ENCODE measurements around the gene PKNOX1.
"Not testable (repeated sequence)": the region's sequence is repeated elsewhere in the genome, so short reads cannot be mapped to it uniquely, and the experiment has no call there.

The PKNOX1 gene

DNA sequence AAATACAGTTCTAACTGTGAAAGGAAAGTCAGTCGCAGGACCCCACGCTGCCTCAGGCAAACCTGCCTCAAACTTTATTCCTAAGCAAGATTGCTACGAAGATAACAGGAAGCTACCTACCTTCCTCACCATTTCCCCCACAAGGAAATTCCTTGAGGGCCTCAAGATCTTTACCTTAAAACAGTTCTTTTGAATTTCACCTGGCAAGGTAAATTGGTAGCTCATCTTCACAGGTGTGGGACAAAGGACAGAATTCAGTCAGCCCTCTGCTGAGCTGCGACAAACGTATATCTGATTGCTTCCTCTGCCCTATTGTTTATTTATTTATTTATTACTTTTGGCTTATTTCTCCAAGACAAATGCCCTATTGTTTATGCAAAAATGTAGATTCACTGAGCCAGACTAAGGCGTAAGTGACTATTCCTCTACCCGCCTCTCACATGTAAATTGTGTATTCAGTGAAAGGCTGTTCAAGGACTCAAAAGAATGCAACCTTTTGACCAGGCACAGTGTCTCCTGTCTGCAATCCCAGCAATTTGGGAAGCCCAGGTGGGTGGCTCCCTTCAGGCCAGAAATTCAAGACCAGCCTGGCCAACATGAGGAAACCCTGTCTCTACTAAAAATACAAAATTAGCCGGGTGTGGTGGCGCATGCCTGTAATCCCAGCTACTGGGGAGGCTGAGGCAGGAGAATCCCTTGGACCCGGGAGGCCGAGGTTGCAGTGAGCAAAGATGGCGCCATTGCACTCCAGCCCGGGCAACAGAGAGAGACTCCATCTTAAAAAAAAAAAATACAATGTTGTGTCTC is 17.3 kb upstream of the PKNOX1 start:
- DNase-seq: no peak

DNA sequence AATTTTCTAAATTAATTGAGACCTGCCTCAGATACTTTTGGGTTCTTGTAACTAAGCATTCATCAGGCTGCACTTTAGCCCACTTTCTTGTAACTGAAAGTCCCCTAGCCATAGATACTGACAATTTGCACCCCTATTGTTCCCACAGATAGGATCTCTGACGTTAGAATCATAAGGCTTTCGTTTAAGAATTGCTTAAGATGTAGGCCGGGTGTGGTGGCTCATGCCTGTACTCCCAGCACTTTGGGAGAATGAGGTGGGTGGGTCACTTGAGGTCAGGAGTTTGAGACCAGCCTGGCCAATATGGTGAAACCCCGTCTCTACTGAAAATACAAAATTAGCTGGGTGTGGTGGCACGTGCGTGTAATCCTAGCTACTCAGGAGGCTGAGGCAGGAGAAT is 16.2 kb upstream of the PKNOX1 start:
- DNase-seq: not testable (repeated sequence)

DNA sequence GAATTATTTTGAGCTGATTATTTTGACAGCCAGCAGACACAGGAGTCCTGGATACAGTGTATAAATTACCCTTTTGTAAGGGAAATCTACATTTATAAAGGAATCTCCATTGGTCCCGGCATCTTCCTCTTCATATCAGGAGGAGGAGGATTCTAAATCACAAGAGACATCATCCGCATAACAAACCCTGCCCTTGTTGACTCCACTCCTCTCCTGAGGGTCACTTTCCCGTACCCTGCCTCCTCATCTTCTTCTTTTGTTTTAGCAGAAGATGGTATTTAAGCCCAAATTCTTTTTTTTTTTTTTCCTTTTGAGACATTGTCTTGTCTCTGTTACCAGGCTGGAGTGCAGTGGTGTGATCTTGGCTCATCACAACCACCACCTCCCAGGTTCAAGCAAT is 14.6 kb upstream of the PKNOX1 start:
- no peak for DNase-seq

DNA sequence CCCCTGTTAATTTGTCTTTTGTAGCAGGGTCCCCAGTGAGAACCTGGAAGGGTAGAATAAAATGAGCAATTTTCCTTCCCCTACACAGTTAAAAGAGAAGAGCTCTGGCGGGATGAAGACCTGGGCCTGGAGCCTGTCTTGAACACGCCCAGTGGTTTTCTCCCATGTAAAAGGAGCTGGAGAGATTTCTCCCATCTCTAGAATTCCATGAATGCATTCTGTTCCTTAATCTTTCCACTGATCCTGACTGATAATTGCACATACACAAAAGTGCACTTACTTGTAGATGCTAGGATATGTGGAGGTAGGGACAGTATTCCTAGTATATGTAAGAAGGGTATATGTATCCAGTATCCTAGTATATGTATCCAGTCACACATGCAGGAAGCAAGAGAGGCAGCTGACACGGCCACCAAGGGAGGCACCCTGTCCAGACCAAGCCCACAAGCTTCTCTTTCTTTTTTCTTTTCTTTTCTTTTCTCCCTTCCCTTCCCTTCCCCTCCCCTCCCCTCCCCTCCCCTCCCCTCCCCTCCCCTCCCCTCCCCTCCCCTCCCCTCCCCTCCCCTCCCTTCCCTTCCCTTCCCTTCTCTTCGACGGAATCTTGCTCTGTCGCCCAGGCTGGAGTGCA is 11.9 kb upstream of the PKNOX1 start:
- no peak for DNase-seq

DNA sequence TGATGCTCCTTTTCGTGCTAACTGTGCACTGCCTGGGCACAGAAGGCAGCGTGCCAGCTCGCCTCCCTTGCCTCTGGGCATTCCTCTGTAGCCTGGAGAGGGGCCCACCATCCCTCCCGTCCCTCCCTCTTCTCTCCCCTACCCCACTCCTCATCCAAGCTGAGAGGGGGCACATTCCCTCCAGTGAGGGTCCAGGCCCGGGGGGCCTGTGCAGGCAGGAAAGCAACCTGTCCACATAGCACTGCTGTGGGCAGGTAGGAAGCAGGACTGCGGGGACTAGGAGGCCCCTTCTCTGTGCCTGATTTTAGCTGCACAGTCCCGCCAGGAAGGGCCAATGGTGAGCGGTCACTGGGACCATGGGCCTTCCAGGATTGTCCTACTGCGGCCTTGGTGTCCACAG is 10.3 kb upstream of the PKNOX1 start:
- DNase-seq: no peak

DNA sequence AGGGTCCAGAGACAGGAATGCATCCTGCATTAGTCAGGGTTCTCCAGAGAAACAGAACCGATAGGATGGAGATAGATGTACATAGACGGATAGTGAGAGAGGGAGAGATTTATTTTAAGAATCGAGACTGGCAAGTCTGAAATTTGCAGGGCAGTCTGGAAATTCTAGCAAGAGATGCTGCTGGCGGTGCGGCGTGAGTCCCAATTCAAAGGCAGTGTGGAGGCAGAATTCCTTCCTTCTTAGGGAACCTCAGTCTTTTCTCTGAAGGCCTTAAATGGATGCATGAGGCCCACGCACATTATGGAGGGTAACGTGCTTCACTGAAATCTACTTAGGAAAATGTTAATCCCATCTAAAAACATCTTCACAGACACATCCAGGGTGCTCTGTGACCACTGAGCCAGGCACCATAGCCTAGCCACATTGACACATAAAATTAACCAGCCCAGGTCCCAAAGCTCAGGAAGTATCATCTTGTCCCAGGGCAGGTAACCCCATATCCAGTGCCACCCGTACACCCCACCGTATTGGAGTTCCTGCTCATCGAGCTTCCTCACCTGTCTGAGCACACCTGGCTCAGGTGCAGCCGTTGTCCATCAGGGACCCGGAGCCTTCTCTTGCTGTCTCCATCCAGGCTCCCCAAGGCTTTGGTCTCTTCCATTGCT is 9.7 kb upstream of the PKNOX1 start:
- no peak for DNase-seq

DNA sequence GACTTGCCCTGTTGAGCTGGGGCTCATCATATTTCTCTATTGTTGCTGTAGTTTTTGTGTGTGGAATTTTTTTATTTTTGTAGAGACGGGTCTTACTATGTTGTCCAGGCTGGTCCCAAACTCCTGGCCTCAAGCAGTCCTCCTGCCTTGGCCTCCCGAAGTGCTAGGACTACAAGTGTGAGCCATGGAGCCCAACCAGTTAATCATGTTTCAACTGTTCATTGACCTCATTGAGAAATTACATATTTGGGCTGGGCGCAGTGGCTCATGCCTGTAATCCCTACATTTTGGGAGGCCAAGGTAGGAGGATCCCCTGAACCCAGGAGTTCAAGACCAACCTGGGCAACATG is 9.2 kb upstream of the PKNOX1 start:
- no peak for DNase-seq

DNA sequence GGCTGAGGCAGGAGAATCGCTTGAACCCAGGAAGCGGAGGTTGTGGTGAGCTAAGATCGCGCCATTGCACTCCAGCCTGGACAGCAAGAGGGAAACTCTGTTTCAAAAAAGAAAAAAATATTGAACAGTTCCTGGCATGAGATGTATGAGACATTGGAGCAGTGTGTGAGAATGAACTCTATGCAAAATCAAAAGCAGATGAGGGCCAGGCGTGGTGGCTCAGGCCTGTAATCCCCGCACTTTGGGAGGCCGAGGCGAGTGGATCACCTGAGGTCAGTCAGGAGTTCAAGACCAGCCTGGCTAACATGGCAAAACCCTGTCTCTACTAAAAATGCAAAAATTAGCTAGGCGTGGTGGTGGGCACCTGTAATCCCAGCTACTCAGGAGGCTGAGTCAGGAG is 6.7 kb upstream of the PKNOX1 start:
- not testable (repeated sequence) for DNase-seq

DNA sequence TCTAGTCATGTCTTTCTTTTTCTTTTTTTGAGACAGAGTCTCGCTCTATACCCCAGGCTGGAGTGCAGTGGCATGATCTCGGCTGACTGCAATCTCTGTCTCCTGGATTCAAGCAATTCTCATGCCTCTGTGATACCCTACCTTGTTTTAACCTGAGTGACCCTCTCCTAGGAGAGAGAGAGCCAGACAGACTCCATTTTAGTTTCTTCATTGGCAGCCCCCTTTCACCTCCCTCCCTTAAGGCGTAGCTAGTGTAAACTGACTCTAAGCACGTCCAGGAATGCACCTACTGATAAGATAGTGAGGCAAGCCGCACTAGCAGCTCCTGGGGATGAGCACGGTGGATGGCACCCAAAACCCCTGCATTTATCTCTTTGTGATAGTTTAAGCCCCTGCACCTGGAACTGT is 5.2 kb upstream of the PKNOX1 start:
- no peak for DNase-seq

DNA sequence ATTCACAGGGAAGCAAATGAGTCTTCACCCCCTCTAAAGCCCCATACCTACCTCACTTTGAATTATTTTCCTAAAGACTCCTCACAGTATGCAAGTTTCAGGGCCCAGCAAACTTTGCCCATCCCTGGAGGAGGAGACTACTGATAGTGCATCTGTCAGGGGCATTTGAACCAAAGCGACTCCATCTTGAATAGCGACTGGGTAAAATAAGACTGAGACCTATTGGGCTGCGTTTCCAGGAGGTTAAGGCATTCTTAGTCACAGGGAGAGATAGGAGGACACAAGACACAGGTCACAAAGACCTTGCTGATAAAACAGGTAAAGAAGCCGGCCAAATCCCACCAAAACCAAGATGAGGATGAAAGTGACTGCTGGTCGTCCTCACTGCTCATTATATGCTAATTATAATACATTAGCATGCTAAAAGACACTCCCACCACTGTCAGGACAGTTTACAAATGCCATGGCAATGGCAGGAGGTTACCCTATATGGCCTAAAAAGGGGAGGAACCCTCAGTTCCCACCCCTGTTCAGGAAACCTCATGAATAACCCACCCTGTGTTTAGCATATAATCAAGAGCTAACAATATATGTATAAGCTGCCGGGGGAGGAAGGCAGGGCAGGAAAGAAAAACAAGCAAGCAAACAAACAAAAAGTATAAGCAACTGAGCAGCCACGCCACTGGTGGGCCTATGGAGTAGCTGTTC is 3.3 kb upstream of the PKNOX1 start:
- DNase-seq: no peak

DNA sequence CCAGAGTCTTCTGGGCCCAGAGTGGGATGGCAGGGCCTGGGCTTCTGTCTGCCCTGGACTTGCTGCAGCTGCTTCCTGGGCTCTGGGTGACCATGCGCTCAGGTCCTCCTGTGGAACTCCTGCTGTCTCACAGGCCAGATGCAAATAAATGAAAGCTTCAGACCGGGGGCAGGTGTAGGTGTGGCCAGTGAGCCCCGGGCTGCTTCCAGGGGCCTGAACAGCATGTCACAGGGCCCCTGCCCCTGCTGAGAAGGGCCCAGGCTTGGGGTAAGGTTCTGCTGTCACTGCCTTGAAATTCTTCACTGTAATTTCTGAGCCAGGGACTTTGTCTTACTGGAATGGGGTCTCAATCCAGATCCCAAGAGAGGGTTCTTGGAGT is 2.5 kb upstream of the PKNOX1 start:
- DNase-seq: no peak

DNA sequence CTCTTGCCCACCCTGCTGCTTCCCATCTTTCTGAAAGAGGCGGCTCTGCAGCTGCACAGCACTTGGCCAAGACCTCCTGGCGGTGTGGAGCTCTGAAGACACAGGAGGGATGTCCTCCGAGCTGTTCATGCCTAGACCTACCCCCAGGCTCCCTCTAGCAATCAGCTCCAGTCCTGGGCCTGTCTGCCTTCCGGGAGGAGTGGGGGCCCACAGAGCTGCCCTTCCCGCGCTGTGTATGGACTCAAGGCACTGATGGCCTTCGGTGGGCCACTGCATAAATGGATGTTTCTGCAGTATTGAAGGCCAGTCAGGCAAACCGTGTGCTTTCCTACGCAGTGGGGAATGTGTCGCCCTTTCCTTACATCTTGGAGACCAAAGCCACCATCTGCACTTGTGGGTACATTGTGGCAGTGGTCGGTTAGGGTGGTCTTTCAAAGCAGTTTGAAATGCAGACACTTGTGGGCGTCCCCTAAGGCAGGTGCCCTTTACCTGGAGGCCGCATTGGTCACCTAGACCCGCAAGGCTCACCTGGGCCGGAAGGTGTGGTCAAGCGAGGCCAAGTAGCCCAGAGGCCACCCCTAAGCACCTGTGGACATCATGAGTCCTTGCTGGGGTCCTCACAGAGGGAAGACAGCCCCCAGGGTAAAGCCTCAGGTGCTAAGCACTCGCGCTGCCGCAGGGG is 912 bp upstream of the PKNOX1 start:
- DNase-seq: no peak

DNA sequence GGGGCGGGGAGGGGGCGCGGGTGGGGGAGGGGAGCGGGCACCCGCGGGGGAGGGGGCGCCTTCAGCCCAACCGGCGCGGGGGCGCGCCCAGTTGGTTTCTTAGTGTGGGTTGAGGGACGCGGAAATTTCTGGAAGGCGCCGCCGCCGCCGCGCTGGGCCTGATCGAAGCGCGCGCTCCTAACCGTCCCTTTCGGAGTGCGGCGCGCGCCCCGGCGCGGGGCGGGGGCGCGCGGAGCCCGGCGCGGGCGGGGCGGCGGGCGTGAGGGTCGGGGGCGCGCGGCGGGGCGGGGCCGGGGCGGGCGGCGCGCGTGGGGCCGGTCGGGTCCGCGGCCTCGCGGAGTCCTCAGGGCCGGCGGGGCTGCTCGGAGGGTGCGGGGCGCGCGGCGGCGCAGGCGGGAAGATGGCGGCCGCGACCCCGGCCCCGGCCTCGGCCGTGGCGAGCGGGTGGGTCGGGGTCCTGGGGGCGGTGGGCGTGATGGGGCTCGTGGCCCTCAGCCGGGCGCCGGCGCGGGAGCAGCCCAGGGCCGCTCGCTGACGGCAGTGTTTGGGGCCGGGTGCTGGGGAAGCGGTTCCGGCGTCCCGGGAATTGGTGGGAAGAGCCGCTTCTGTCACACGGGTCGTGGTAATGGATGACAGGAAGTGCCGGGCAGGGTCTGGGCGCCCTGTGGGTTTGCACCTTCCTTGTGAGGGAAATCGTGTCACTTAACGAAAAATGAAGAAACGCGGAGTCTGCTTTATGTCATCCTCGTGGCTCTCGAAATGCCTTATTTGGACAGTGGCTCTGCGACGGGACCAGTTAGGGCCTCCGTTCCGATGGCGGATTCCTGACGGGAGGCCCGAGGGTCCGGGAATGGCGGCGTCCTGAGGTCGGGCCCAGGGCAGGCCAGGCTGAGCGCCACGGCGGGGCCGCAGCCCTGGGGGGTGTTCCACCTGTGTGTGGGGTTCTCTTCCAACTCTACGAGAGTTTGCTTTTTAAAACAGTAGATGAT is 764 bp downstream of the PKNOX1 start:
- DNase-seq: peak; percentile 45

DNA sequence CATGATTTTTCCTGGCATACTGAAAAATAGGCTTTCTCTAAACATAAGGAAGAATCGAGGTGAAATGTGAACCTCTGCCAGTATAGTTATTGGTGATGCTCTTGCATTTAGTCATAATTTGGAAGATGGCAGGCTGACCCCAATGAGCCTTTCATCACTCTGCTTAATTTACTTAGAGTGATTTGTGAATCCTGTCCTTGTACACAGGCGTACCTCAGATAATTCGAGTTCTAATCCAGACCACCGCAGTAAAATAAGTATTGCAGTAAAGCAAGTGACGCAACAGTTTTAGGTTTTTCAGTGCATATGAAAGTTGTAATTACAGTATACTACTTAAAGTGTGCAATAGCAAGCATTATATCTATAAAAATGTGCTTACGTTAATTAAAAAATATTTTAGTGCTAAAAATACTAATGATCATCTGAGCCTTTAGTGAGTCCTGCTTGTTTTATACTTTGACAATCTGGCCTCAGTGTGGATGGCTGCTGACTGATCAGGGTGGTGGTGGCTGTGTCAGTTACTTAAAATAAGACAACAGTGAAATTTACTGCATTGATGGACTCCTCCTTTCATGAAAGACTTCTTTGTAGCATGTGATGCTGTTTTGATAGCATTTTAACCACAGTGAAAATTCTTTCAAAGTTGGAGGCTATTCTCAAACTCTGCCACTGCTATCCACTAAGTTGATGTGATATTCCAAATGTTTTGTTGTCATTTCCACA is 1.7 kb downstream of the PKNOX1 start:
- no peak for DNase-seq

DNA sequence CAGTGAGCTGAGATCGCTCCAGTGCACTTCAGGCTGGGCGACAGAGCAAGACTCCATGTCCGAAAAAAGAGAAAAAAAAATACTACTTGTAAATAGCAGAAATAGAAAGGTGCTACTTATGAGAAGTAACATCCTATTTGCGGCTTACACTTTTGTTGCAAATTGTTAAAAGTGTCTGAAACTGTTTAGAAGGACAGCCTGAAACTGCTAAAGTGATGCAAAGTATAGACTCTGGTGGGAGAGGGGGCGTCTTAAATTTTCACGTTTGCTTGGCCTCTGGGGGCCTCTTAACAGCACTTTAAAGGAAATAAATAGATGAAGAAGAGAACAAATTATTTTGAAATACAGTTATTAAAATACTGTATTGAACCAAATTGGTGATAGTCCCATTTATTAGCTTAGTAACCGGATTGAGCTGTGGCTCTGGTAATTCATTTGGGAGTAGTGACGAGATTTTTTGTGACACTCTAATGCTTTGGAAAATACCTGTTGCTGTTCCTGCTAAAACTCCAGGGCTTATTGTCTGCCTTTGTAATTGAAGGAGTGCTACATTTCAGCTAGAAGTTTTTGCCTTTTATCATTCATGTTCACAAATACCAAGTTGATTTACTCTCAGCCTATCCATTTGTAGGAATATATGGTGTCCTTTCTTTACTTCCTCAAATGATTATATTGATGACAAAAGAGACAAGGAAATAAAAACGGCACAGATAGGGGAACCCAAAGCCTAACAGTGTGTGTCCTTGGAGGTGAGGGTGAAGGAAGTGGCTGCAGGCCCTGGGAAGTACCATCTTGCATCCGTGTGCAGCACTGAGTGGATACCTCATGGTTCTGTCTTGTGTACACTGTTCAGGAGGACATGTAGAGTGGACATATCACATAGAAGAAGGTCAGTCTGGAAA is 6.2 kb downstream of the PKNOX1 start:
- DNase-seq: no peak

DNA sequence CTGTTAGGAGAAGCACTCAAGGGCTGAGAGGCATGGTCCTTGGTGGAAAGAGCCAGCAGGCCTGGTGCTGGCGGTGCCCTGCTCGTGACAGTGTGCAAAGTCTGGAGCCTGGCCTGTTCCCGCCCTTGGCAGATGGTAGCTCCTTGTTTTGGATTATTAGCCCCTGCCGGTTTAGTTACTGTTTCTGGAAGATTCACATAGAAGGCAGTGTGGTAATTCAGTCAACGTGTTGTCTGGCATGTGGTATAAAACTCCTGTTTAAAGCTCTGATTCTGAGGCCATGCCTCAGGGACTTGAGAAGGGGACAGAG is 6.8 kb downstream of the PKNOX1 start:
- peak; percentile 80 for DNase-seq

DNA sequence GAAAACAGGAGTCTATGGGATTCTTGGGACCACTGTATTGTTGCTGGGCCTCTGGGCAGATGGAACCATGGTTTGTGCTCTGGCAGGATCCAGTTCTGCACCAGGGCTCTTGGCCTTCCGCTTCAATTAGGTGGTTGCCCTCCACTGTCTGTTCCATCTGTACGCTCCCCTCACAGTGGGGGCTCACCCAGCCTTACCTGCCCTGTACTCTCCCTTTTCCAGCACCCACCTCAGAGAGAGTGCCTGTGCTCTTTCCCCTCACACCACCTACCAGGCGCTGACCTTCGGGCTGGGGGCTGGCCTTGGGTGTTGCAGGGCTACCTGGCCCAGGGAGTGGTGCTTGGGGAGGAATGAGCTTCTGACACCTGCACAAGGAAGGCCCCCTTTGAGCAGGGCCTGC is 7.5 kb downstream of the PKNOX1 start:
- no peak for DNase-seq

DNA sequence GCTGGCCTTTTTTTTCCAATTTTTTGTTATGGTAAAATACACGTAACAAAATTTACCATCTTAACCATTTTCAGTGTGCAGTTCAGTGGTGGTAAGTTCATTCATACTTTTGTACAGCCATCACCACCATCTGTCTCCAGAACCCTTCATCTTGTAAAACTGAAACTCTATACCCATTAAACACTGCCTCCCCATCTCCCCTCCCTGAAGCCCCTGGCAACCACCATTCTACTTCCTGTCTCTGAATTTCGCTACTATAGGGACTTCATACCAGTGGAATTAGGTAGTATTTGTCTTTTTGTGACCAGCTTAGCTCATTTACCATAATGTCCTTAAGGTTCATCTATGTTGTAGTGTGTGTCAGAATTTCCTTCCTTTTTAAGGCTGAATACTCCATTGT is 8.7 kb downstream of the PKNOX1 start:
- no peak for DNase-seq

DNA sequence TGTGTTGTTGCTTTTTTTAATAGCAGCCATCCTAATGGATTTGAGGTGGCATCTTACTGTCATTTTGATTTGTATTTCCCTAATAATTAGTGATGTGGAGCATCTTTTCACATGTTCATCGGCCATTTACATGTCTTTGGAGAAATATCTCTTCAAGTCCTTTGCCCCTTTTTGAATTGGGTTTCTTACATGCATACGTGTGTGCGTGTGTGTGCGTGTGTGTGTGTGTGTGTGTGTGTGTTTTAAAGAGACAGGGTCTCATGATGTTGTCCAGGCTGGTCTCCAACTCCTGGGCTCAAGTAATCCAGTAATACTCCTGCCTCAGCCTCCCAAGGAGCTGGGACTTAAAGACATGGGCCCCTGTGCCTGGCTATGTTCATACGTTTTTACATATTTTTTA is 9.5 kb downstream of the PKNOX1 start:
- DNase-seq: no peak

DNA sequence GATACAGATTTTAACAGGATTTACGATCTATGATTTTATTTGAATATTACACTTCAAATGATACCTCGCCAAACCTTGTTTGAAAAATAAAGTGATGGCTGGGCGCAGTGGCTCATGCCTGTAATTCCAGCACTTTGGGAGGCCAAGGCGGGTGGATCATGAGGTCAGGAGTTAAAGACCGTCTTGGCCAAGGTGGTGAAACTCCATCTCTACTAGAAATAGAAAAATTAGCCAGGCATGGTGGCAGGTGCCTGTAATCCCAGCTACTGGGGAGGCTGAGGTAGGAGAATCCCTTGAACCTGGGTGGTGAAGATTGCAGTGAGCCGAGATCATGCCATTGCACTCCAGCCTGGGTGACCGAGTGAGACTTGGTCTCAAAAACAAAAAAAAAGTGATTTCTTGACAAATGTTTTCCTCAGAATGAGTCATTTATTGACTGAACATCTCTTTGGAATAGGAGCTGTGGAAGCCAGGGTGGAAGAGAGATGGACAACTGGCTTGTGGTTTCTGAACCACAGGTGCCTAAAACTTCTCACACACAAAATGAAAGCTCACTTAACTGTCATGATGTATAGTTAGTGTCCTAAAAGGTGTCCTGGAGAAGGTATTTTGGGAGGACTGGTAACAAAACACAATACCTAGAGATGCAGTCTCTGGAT is 11.9 kb downstream of the PKNOX1 start:
- no peak for DNase-seq

Measured in NCI-H446 treated with DMSO at 0.1 percent for 48 hours (cell line).